GM12865 (cell line): ENCODE data around the gene DUSP5.

Experiments
- DNase-seq: peaks from one replicate; pipeline ENCODE4 v3.0.0; 2010; ENCODE audit warnings: low read depth
- H3K4me3 ChIP-seq: 2 replicates; pipeline ENCODE4 v1.5.1; 2011; ENCODE audit warnings: mild to moderate bottlenecking, low read depth, low read length, control low read depth
- TF ChIP-seq, protein P1 (sequence below): IDR thresholded peaks from 2 replicates; pipeline ENCODE4 v1.5.1; 2011; ENCODE audit warnings: low read length, control low read depth, low read depth, inconsistent platforms; ENCODE audit not compliant: insufficient read depth; ENCODE audit errors: missing control alignments

DUSP5 gene

DNA sequence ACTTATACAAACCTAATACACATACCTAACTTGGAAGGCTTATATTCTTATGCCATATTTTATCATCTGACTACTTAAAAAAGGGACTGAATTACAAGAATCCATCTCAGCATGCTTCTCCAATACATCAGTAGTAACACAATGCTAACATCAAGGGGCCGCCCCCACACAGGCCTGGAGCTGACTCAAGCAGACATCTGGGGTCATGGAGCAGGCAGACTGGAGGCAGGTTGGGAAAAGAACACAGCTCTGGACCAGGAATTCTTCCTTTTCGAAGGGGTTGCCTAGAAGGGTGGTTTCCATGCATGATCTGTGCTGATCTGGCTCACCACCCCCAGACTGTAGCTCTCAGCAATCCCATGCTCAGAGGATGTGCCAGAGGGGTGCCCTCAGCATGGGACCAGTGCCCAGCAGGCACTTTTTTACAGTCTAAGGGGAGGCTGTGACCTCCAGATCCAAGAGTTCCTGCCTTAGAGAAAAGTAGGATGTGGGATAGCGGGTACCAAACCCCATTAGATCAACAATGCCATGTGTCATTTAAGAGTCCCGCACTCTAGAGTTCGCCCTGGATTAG, 26.1 kb upstream of the DUSP5 start:
- no peak for DNase-seq
- no peak overlapping the region for H3K4me3 ChIP-seq
- TF ChIP-seq, protein P1, sequence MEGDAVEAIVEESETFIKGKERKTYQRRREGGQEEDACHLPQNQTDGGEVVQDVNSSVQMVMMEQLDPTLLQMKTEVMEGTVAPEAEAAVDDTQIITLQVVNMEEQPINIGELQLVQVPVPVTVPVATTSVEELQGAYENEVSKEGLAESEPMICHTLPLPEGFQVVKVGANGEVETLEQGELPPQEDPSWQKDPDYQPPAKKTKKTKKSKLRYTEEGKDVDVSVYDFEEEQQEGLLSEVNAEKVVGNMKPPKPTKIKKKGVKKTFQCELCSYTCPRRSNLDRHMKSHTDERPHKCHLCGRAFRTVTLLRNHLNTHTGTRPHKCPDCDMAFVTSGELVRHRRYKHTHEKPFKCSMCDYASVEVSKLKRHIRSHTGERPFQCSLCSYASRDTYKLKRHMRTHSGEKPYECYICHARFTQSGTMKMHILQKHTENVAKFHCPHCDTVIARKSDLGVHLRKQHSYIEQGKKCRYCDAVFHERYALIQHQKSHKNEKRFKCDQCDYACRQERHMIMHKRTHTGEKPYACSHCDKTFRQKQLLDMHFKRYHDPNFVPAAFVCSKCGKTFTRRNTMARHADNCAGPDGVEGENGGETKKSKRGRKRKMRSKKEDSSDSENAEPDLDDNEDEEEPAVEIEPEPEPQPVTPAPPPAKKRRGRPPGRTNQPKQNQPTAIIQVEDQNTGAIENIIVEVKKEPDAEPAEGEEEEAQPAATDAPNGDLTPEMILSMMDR, result no peak

DNA sequence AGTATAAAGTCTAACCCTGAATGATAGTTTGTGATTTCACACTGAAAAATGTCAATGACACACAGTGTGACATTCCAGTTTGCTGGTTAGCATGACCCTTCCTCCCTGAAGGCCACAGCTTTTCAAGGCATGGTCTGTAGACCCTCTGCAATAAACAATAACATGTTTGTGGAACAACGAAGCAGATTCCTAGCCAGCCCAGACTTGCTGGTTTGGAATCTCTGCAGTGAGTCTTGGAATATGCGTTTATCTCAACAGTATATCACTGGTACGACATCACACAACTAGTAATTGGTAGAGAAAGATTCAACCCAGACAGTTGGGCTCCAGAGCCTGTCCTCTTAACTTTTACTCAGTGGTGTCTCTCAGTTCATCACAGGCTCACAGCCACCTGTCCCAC, 23.7 kb upstream of the DUSP5 start:
- no peak overlapping the region for H3K4me3 ChIP-seq
- TF ChIP-seq, protein P1, result no peak
- DNase-seq, result no peak

DNA sequence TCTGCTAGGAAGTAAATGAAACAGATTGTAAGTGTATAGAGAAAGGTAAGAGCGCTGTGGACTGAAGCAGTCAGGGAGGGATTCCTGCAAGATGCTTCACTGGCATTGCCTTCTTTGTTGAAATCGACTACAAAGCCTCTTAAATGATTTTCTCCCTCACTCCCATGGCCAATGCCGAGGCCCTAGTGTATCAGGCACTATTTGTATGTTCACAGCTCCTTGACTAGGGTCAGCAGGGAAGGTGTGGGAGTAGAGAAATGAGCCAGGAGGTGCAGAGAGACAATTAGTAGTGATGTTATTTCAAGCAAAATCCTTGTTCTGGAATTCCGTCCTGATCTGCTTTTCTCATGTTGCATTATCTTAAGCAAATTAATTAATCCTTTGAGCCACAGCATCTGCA, 22.9 kb upstream of the DUSP5 start:
- TF ChIP-seq, protein P1, result no peak
- no peak for DNase-seq
- no peak overlapping the region for H3K4me3 ChIP-seq

DNA sequence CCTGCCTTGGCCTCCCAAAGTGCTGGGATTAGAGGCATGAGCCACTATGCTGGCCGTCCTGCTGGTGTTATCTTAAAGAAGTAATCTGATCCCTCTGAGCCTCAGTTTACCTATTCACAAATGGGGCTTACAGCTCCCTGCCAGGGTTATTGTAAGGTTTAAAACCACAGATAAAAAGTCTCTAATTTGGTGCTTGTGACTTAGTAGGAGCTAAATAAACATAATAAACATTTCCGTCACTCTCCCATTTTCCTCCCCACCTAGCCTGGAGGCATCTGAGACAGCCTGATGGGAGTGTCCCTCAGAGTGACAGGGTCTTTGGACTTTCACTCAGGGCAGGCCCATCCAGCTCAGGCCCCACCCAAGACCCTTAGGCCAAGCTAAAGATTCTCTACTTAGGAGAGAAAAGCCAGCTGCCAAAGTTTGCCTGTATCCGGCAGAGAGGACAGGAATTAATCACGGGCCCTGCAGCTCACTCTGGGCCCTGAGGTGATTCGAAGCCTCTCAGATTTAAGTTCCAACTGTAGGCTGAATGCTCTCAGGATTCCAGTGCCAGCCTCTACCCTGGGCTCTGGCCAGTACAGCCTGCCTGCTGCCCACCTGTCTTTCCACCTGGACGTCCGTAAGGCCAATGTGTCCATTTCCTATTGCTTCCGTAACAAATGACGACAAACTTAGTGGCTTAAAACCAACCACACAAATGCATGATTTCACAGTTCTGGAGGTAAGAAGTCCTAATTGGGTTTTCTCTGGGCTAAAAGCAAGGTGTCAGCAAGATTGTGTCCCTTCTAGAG, 21.8 kb upstream of the DUSP5 start:
- H3K4me3 ChIP-seq, result no peak overlapping the region
- TF ChIP-seq, protein P1, result no peak
- DNase-seq, result no peak

DNA sequence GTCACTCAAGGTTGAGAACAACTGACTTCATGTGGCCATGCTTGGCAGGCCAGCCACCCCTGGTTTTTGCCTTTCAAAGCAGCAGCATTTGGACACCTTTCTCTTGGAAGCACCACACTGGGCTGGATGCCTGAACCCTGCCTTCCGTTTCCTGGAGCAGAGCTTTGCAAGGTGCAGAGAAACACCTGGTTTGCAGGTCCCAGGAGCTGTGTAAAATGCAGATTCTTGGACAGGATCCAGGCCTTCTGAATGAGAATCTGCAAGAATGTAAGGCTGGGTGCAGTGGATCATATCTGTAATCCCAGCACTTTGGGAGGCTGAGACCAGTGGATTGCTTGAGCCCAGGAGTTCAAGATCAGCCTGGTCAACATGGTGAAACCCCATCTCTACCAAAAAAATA, 18.0 kb upstream of the DUSP5 start:
- TF ChIP-seq, protein P1, result no peak
- no peak for DNase-seq
- H3K4me3 ChIP-seq, result no peak overlapping the region

DNA sequence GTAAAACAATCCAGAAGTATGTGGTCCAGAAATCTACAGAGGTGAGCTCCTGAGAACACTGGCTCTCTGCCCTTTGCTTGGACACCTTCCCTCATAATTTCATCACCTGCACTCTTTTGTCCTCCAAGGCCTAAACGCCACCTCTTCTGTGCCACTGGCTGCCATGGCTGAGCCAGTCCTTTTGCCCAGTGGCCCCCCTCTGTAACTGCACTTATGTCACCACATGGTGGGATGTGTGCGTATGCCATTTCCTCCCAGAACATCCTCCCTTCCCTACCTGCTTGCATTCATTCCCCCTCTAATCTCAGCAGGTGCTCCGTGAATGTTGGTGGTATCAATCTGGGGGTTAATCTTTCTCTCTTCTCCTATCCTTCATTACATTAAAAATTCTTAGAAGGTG, 17.3 kb upstream of the DUSP5 start:
- no peak for DNase-seq
- H3K4me3 ChIP-seq, result no peak overlapping the region
- TF ChIP-seq, protein P1, result no peak

DNA sequence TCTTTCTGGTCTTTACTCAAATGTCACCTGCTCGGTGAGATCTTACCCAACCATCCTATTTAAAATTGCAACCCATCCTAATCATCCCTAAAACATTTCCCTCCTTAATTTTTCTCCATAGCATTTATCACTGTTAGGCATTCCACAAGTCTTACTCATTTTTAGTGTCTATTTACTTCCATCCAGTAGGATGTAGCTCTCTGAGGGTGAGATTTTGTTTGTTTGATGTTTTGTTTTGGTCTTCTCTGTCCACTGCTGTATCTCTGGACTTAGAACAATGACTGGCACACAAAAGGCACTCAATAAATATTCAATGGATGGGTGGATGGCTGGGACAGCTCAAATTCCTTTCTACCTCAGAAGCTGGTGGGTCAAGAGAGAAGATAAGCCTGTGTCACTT, 15.8 kb upstream of the DUSP5 start:
- TF ChIP-seq, protein P1, result no peak
- H3K4me3 ChIP-seq, result no peak overlapping the region
- no peak for DNase-seq
